GM19025 (cell line): Measurements from ENCODE around the gene KCTD2.

ENCODE experiments used
- ATAC-seq: cut with Tn5 transposase; IDR thresholded peaks from one replicate; pipeline ENCODE4 v1.9.1; 2021; ENCODE audit warnings: mild to moderate bottlenecking, low read depth, moderate library complexity; ENCODE audit not compliant: unreplicated experiment

Gene KCTD2

DNA sequence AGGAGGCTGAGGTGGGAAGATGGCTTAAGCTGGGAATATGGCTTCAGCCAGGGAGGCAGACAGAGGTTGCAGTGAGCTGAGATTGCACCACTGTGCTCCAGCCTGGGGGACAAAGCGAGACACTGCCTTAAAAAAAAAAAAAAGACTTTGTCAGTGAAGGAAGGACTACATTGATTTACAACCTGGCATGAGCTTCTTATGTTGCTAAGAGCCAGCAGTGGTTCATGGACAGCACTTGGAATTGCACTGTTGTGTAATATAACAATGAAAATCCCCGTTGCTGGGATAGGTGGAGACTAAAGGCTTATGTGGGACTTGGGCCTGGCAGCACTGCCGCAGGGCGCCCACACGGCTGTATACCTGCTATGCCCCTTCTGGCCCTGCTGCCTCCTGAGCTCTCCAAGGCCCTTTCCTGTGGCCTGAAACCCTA, 26.6 kb downstream of the KCTD2 start:
- no peak for ATAC-seq

DNA sequence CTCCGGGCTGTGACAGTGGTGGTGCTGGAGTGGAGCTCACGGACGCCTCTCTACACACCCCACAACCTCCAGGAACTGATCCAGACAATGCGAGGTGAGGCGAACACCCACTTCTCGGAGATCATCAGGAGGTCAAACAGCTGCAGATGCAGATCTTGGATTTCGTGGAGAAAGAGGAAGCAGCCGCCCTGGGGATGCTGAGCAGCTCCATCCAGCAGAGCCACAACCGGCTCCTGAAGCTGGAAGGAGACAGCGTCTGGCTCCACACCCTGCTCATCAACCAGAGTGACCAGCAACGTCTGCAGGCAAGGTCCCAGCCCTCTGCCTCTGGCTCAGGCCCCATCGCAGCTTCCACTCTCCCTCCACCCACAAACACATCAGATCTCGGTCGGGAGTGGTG, 27.5 kb downstream of the KCTD2 start:
- no peak for ATAC-seq

DNA sequence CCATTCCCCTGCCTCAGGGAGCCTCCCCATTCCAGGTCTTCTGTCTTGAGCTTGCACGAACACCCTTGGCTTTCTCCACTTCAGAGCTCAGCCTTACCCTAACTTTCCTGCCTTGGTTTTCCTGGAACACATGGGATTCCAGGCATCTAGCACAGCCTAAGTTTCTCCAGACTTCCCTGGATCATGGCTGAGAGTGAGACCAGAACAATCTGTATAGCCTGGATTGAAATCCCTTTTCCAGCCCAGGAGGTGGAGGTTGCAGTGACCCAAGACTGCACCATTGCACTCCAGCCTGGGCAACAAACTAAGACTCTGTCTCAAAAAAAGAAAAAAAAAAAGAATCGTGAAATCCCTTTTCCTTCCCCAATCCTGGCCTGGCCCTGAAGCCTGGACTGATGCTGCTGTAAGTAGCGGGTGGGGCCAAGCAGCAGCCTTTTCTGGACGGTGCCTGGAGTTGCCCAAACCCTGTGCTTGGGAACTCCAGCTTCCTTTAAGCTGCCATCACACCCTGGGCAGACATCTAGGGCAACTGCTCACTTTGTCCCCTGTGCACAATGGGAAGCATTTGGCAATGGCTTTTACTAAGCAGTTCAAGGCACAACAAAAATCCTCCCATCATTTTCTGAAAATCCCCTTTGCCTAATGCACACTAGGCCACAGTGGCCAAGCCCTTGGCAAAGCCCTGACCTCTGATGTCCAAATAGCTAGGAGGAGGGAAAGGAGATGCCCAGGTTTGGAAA, 28.7 kb downstream of the KCTD2 start:
- ATAC-seq, result no peak

DNA sequence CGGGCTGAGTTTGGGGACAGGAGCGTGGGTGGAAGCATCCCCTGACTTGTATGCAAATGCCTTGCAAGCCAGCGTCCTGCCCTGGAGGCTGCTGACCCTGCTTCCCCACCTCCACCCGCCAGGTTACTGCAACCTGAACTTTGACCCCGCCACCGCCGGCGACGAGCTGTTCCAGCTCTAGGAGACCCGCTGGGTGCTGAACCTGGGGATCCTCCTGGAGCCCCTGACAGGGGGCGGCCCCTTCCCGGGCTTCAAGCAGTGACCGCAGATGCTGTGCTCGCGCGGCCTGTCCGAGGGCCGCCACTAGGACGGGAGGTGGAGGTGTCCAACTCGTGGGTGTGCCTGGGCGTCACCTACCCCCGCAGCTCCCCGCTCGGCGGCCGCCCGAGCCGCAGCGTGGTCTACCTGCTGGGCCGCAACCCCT, 30.1 kb downstream of the KCTD2 start:
- ATAC-seq, result no peak

DNA sequence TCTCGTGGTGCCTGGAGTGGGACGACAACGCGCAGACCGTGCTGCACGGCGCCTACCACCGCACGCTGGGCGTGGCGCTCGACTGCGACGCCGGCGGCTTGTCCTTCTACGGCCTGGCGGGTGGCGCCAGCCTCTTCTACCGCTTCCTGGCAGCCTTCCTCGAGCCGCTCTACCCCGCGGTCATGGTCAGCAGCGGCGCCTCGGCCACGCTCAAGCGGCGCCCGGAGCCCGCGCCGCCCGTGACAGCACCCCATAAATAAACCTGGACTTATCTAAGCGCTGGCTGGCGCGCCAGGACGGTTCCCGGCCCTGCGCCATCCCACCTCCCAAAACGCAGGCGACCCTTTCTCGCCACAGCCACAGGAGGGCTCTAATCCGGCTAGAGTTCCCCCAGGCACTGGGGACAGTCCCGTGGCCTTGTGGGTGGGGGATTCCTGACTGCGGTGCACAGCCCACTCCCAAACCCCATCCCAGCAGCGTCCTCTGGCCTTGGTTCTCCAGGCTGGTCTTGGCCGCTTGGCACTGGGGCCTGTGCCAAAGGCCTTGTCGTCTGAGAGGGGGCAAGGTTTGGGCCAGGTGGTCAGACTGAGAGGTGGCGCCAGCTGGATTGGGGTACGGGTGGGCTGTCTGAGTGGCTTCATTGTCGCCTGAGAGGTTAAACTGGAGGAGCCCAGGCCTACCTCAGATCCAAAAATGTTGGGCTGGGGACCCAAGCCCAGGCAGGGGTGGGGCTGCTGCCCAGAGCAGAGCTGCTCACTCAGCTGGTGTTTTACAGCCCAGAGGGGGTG, 30.7 kb downstream of the KCTD2 start:
- ATAC-seq, result peak; percentile 44

DNA sequence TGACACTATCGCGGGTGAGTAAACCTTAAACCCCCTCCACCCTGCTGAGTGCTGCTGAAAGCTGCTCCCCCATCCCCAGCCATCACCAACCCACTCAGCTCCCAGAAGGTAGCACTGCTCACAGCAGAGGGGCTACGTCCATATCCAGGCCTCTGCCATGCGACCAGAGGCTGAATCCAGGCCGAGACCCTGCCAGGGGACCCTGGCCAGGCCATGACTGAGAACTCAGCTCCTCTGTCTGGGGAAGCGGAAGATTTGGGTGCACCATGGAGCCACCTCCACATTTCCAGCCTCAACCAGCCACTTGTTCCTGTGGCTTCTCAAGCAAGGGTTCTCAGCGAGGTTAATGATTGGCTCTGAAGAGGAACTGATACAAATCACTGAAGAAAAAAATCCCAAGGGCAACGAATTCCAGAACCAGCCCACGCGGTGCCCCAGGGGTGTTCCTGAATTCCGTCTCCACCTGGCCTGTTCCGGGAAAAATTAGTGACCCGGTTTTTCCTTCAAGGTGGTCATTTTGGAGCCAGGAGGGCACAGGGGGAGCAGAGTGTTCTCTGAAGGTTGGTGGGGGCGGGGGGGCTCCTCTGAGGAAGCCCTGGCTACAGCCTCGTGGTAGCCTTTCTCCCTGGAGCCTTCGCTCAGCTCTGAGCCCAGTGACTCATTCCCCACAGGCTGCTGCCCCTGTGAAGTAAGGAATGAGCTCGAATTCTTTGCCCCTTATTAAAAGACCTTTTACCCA, 31.4 kb downstream of the KCTD2 start:
- peak; percentile 43 for ATAC-seq

DNA sequence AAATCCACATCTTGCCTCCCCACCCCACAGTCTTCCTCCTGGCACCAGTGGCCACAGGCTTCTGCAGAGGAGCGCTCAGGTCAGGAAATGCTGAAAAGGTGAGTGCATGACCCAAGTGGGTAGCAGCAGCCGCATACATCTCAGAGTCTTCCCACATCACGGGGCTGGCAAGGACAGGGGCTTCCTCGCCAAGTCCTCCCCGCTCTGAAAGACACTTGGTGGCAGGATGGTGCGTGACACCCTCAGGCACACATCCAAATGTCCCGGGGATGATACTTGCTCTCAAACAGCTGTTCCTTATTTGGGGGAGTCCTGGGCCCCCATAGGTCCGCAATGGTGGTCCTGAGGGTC, 32.0 kb downstream of the KCTD2 start:
- no peak for ATAC-seq

DNA sequence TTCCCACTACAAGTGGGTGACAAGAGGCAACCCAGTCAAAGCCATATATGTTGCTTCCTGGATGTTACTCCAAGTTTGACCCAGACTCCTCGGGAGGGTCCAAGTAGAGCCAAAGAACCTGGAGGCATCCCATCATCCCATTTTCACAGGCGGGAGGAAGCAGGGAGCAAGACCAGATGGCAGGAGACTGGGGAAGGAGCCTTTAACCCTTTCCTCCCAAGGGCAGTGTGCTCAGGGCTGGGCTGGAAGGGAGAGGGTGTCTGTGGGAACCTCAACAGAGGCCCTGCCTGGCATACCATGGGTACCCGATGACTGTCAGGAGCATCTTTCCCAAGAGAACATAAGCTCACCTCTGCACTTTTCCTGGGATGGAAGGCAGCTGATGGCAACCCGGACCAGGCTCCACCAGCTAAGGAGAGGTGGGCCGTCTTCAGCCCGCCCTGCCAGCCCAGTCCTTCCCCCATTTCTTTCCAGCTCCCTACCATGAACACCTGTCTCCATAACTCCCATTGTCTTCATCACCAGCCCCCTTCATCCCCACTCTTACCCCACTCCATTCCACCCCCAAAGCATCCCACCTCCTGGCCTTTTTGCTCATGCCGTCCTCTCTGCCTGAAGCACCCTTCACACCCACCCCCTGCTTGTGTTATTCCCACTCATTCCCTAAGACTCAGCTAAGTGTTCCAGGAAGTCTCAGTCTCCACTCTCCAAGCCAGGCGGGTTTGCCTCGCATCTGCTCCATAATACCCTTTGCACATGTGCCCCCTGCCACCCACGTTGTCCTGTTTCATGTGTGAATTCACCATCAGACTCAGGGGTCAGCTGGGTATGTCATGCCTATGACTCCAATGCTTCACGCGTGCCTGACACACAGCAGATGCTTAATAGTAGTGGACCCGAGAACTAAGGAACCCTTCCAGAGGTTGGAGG, 34.9 kb downstream of the KCTD2 start:
- ATAC-seq, result no peak

DNA sequence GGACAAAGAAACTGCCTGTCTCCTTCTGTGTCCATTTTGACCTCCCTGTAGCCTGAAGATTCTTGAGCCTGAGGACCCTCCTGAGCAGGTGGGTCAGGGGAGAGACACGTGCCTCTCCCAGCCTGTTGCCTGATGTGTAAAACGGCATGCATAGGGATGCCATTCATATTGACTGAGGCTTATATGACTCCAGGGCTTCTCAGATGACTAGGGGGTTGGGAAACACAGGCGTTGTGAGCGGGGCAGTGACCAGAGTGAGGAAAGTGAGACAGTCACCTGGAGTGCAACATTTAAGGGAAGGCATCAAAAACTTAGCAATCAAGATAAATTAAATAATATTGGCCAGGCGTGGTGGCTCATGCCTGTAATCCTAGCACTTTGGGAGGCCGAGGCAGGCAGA, 35.7 kb downstream of the KCTD2 start:
- no peak for ATAC-seq

DNA sequence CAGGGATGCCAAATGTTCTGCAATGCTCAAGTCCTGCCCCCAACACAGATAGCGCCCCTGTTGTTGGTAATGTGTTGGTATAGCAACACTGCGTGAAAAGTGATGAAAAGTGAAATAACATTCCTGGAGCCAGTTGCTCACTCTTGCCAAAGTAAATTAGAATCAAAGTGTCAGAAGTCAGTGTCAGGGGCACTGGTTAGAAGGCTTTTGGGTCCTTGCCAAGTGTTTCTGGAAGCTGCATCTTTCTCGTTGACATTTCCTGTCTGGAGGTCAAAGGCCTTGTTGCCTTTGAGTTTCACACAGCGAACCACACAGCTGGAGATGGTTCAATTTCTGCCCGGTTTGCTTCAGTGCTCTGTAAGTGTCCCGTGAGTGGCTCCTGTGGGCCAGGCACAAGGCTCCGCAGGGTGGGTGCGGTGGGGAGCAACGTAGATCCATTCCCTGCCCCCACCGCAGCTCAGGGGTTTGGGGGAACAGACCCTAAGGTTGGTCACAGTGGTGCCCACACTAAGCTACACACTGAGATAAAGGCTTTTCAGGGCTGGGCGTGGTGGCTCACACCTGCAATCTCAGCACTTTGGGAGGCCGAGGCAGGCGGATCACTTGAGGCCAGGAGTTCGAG, 37.1 kb downstream of the KCTD2 start:
- no peak for ATAC-seq

DNA sequence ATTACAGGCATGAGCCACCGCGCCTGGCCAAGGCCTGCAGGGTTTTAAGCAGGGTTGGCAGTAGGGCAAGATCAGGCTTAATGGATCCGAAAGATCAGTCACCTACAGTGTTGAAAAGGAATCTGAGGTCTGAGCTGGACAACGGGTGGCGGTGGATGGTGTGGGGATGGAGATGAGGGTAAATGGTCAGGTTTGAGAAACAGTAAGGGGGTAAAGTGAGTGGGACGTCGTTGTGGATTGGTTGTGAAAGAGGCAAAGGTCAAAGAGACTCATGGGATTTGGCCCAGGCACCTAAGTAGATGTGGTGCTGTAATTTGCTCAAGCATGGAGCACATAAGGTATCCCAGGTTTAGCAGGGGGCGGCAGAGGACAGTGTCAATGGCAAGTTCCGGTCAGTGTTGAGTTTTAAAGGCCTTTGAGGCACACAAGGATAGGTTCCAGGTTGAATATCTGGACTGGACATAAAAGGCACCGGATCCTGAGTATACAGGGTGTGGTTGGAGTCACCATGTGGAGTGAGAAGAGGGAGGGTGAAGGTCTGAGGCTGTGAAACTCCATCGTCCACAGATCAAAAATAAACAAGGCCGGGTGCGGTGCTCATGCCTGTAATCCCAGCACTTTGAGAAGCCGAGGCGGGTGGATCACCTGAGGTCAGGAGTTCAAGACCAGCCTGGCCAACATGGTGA, 39.6 kb downstream of the KCTD2 start:
- ATAC-seq, result no peak

DNA sequence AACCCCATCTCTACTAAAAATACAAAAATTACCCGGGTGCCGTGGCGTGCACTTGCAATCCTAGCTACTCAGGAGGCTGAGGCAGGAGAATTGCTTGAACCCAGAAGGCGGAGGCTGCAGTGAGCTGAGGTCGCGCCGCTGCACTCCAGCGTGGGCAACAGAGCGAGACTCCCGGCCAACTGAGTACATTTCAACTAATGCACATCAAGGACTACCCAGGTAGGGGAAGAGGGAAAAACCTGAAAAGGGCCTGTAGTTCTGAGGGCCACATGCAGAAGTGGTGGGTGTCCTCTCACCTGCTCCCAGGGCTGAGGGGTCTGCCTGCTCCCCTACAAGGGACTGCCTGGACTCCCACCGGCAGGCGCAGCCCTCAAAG, 40.1 kb downstream of the KCTD2 start:
- no peak for ATAC-seq

DNA sequence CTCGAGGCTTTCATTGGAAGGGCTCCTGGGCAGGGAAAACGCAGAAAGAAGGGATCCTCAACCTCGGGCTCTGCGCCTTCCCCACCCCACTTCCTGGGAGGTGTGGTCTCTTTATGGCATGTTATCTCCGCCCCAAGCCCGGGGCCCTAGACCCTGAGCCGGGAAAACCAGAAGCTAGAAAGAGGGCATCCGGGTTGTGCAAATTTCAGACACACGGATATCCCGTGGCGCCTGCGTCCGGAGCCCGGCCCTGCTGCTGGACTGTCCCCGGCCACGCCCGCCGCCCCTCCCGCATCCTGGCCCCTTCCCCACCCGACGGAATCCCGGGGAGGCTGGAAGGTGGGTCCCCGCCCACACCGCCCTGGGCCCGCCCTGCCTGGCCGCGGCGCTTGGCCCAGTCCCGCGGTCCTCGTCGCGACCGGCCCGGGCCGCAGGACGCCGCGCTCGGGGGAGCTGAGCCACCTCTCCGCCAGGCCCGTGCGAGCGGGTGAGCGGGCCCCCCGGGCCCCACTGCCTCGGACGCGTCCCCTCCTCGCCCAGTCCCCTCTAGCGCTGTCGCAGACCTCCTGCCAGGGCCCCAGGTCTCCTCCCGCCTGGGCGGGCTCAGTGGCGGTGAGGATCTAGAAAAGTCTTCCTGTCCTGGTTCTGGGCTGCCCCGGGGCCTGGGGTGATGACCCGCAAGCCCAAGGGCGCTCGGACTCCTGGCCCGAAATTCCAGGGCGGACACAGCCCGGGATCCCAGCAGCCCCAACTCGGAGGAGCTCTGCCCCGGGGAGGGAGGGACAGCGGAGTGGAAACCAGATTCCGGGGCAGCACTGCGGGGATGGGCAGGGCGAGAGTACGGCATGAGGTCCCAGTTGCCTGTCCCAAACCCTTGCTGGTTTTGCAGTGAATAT, 40.8 kb downstream of the KCTD2 start, which contains the start of gene SLC16A5:
SLC16A5 (plus strand) TSS at position 397 of the 896 bp plus-strand sequence. CDS start 5,683 bp downstream, outside the sequence.
- ATAC-seq, result peak; percentile 45

DNA sequence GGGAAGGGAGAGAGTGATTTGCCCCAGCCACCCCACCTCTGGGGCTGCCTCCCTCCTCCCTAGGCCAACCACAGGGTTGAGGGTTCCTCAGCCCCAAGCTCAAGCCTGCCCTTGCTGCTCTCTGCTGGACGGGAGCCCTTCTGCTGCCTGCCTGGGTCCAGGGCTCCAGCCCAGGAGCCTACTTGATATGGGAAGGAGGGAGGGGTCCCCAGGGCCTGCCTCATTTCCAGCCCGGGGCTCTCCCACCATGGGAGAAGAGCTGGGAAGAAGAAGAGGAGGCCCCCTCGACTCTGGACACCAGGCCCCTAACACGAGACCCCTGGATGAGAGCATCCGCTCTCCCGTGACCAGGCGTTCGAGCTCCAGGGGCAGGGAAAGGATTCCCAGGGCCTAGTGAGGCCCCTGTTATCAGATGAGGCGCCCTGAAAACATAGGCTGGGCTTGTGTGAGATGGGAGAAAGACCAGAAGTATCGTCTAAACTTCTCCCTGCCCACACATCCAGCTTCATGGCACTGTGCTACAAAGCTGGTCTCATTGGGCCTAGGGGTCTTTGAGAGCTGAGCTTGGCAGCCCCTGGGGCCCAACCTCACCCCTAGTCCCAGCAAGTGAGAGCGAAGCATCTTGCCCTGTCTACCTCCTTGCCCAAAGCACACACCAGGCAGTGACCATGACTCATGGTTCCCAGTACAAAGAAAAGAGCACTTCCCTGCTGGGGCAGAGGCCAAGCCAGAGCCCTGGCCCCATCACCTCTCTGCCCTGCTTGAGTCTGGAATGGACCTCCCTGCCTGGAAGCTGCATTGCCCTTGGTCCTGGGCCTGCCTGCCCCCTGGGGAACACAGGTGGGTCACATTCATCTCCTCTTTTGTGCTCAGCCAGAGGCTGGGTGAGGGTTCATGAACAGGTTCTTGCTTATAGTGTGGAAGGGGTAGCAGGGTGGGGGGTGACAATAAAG, 41.7 kb downstream of the KCTD2 start:
- no peak for ATAC-seq

DNA sequence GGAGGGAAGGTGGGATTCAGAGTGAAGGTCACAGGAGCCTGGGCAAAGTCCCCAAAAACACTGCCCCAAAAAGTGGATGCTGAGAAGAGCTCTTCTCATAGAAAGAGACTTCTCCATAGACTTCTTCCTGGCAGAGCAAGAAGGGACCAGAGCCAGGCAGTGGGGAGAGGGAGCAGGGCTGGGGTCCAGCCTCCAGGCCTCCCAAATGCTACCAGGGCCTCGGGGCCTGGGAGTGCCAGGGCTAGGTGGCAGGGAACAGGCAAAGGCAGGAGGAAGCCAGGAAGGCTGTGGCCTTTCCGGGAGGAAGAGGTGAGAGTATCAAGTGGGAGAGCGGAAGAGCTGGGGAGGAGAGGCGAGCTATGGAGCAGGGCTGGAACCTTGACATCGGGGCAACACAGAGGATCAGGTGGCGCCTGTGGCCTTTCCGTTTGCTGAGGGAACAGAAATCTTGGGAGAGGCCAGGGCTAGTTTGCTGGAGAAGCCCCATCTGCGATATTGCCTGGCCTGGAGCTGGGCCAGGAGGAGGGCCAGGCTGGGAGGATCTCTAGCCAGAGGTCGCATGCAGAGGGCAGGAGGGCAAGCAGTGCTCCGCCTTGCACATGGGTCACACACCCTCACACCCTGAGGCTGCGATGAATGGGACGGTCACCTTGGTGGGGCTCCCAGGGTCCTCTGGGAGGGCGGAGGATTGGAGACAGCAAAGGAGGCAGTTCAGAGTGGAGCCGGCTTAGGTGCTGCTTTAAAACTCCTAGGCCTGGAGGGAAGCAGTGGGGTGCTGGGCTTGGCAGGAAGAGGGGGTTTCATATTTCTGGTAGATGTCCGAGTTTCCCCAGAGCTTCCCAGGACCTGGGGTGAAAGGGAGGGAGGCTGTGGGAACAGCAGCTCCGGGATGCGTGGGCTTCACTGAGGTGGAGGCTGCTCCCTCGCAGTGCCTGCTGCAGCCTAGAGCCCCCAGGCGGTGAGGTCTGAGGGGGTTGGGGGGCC, 44.1 kb downstream of the KCTD2 start:
- ATAC-seq, result no peak

DNA sequence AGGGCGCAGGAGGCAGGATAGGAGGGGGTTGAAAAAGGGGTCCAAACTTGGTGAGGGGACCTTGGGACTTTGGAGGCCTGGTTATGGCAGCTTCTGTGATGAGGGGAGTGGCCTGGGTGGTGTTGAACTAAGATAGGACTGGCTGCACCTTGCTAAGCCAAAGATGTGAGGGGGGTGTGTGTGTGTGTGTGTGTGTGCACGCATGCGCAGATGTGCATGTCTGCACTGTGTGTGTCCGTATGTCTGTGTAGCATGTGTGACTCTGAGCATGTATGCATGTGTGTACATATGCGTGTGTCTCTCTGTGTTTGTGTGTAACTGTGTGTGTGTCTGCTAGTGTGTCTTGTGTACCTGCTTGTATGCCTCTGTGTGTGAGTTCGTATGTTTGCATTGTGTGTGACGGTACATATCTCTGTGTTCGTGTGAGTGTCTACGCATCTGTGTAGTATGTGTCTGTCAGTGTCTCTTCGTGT, 44.9 kb downstream of the KCTD2 start:
- ATAC-seq, result no peak
